GM12878 (cell line): ENCODE data around the gene FHIP1A. TPM values are rescaled to one million over a fixed set of nuclear protein-coding genes. Genes with fewer than 3 reads are reported as not detected.
A peak's percentile ranks its signal among the peaks of the same experiment; 100 is the strongest.

Experiments used
- ASH2L ChIP-seq: fragments of 300-600, 200-600 bp; sonication (generic); IDR thresholded peaks from 2 replicates; pipeline ENCODE4 v1.6.1; 2017; ENCODE audit warnings: low read depth, mild to moderate bottlenecking, borderline replicate concordance
- BHLHE40 ChIP-seq, 2 experiments: fragments of 450-650 bp in 1 of 2; IDR thresholded peaks; 2 replicates each; pipeline ENCODE4 v1.6.1; 2011 to 2017; ENCODE audit warnings: low read depth in 2 of 2, borderline replicate concordance in 1 of 2, improper control_type of control experiment in 1 of 2, low read length in 1 of 2, mild to moderate bottlenecking in 1 of 2
- CBX3 ChIP-seq: fragments of 200-600 bp; sonication (generic); IDR thresholded peaks from 2 replicates; pipeline ENCODE4 v1.6.1; 2016; ENCODE audit warnings: low read depth, borderline replicate concordance
- CHD1 ChIP-seq: IDR thresholded peaks from 2 replicates; pipeline ENCODE4 v1.6.1; 2012; ENCODE audit warnings: low read depth, low read length, improper control_type of control experiment
- CREB1 ChIP-seq: IDR thresholded peaks from 2 replicates; pipeline ENCODE4 v1.6.1; 2012; ENCODE audit warnings: low read depth, mild to moderate bottlenecking, inconsistent platforms
- ESRRA ChIP-seq: IDR thresholded peaks from 2 replicates; pipeline ENCODE4 v1.6.1; 2012; ENCODE audit warnings: mild to moderate bottlenecking, low read length, improper control_type of control experiment
- FOS ChIP-seq: IDR thresholded peaks from 3 replicates; pipeline ENCODE4 v1.6.1; 2011; ENCODE audit warnings: borderline replicate concordance; ENCODE audit not compliant: insufficient read length; ENCODE audit errors: extremely low read depth
- MEF2A ChIP-seq: IDR thresholded peaks from 2 replicates; pipeline ENCODE4 v1.6.1; 2011; ENCODE audit warnings: low read depth, mild to moderate bottlenecking, low read length, moderate library complexity; ENCODE audit not compliant: insufficient read depth
- MTA2 ChIP-seq: fragments of 450-650 bp; IDR thresholded peaks from 2 replicates; pipeline ENCODE4 v1.6.1; 2016; ENCODE audit warnings: low read depth, mild to moderate bottlenecking, moderate library complexity
- NFYA ChIP-seq: IDR thresholded peaks from 2 replicates; pipeline ENCODE4 v1.6.1; 2011; ENCODE audit warnings: low read depth, mild to moderate bottlenecking, low read length, improper control_type of control experiment, borderline replicate concordance
- NRF1 ChIP-seq: conservative IDR thresholded peaks from 2 replicates; pipeline ENCODE4 v1.6.1; 2011; ENCODE audit warnings: mild to moderate bottlenecking, low read depth, low read length, improper control_type of control experiment
- POLR2A ChIP-seq: IDR thresholded peaks from 2 replicates; pipeline ENCODE4 v1.6.1; 2011; ENCODE audit warnings: low read depth, mild to moderate bottlenecking, low read length
- POLR2AphosphoS5 ChIP-seq: IDR thresholded peaks from 2 replicates; pipeline ENCODE4 v1.6.1; 2011; ENCODE audit warnings: mild to moderate bottlenecking, low read length, inconsistent platforms
- RAD21 ChIP-seq: IDR thresholded peaks from 2 replicates; pipeline ENCODE4 v1.6.1; 2011; ENCODE audit warnings: mild to moderate bottlenecking, low read depth, low read length, moderate library complexity; ENCODE audit not compliant: insufficient read depth
- RAD51 ChIP-seq: fragments of 450-650 bp; IDR thresholded peaks from 2 replicates; pipeline ENCODE4 v1.6.1; 2016; ENCODE audit warnings: moderate library complexity, mild to moderate bottlenecking, inconsistent platforms
- RBBP5 ChIP-seq: fragments of 200-600 bp; sonication (generic); conservative IDR thresholded peaks from 2 replicates; pipeline ENCODE4 v1.6.1; 2016
- RUNX3 ChIP-seq: IDR thresholded peaks from 2 replicates; pipeline ENCODE4 v1.6.1; 2012; ENCODE audit warnings: low read length, inconsistent platforms
- SREBF2 ChIP-seq: IDR thresholded peaks from 2 replicates; pipeline ENCODE4 v1.6.1; 2012; ENCODE audit warnings: mild to moderate bottlenecking, low read length
- YY1 ChIP-seq: IDR thresholded peaks from 2 replicates; pipeline ENCODE4 v1.6.1; 2011; ENCODE audit warnings: low read depth, mild to moderate bottlenecking, low read length
- polyA plus RNA-seq, 11 experiments: library from polyadenylated mRNA; depleted of rRNA in 4 of 11; unstranded in 6 of 11; stranded (reverse) in 5 of 11; fragments of >200 nt; fragmentation: Nextera tagmentation in 4 of 11; fragmentation: Illumina TruSeq in 1 of 11; extraction: Ambion mirVana in 4 of 11; extraction: Trizol in 1 of 11; gene quantifications; 1 replicate in 1 of 11; 2 replicates in 10 of 11; pipeline versions ENCODE4 v1.2.1 to v1.2.3, GENCODE V29; 2011 to 2016; ENCODE audit warnings: inconsistent platforms in 2 of 11, missing spikeins in 2 of 11, low read depth in 1 of 11
- total RNA-seq, 4 experiments: library from RNA; depleted of rRNA in 3 of 4; stranded (reverse); fragments of >200 nt in 3 of 4; fragmentation: Illumina TruSeq in 1 of 4; extraction: Trizol in 1 of 4; gene quantifications; 2 replicates each; pipeline versions ENCODE4 v1.2.1 to v1.2.3, GENCODE V29; 2013 to 2021
- TF ChIP-seq, protein P1 (sequence below): fragments of 450-650 bp; formaldehyde crosslinking; IDR thresholded peaks from 2 replicates; pipeline ENCODE4 v1.4.0; 2022; ENCODE audit warnings: mild to moderate bottlenecking, moderate library complexity
- TF ChIP-seq, protein P2 (sequence below): fragments of 450-650 bp; formaldehyde crosslinking; IDR thresholded peaks from 2 replicates; pipeline ENCODE4 v1.5.0; 2022; ENCODE audit warnings: mild to moderate bottlenecking, missing genetic modification characterization
- TF ChIP-seq, protein P3 (sequence below): fragments of 450-650 bp; IDR thresholded peaks from 2 replicates; pipeline ENCODE4 v1.6.1; 2017; ENCODE audit warnings: antibody characterized with exemption, mild to moderate bottlenecking, moderate library complexity

The FHIP1A gene
- total and polyA plus RNA-seq, 10 of the 15 experiments (the other 5 are each of a cell fraction or from before 2014, with no cell fraction given) = 0.02 to 5.5 (median 0.13) TPM; not detected in 1

DNA sequence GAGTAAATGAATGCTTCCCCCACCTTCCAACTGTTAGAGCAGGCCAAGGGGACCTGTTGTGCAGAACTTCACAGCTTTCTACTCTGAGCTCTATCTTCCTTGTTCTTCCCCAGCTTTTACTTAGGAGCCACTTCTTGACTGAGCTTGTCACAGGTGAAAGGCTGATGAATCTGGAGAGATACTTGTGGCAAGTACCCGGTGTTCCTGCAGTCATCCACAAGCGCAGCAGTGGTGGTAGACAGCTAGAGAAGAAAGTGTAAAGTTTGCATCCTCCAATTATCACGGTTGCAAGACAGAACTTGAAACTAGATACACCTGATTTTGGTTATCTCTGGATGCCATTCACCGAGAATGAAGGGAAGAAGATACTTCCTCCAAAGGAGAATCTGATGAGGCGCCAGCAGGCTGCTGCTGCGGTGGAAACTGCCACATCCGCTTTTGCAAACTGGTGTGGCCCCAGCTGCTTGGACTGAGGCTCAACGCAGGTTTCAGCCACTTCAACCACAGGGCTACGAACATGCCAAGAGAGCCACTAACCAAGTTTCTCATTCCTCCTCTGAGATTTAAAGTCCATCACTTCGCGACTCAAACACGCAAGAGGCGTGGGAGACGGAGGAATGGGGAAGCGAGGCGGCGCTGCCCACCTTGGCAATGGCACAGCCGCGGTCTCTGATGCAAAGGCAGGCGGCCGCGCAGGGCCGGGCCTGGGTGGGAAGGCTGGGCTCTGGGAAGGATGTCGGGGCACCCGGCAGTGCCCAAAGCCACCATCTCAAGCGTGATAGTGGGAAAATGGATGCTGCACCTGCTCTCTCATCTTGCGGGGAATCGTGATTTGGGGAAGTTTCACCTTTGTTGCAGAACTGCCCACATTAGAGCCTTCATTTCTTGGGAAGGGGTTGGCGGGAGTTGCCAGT is 1.3 kb upstream of the FHIP1A start (continued):
- TF ChIP-seq, protein P1, sequence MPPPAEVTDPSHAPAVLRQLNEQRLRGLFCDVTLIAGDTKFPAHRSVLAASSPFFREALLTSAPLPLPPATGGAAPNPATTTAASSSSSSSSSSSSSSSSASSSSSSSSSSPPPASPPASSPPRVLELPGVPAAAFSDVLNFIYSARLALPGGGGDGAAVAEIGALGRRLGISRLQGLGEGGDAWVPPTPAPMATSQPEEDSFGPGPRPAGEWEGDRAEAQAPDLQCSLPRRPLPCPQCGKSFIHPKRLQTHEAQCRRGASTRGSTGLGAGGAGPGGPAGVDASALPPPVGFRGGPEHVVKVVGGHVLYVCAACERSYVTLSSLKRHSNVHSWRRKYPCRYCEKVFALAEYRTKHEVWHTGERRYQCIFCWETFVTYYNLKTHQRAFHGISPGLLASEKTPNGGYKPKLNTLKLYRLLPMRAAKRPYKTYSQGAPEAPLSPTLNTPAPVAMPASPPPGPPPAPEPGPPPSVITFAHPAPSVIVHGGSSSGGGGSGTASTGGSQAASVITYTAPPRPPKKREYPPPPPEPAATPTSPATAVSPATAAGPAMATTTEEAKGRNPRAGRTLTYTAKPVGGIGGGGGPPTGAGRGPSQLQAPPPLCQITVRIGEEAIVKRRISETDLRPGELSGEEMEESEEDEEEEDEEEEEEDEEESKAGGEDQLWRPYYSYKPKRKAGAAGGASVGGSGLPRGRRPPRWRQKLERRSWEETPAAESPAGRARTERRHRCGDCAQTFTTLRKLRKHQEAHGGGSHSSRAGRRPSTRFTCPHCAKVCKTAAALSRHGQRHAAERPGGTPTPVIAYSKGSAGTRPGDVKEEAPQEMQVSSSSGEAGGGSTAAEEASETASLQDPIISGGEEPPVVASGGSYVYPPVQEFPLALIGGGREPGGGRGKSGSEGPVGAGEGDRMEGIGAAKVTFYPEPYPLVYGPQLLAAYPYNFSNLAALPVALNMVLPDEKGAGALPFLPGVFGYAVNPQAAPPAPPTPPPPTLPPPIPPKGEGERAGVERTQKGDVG = no peak
- TF ChIP-seq FOS = no peak
- no peak for TF ChIP-seq SREBF2
- peak; percentile 81 for TF ChIP-seq MTA2
- no peak for TF ChIP-seq NFYA
- TF ChIP-seq POLR2AphosphoS5 = no peak
- 0 out of 2 replicates have a peak, but pooled peaks have one; percentile 15 for TF ChIP-seq YY1
- no peak for TF ChIP-seq RBBP5
- no peak for TF ChIP-seq RAD51
- TF ChIP-seq NRF1 = no peak
- TF ChIP-seq MEF2A = 0 out of 2 replicates have a peak, but pooled peaks have one; percentile 17
- TF ChIP-seq RAD21 = no peak
- TF ChIP-seq ASH2L = no peak
- peak; percentile 75 for TF ChIP-seq BHLHE40 (IDR thresholded peaks at IDR 0.05; ENCODE audit: borderline replicate concordance in 1 of 2, low read depth in 2 of 2, low read length in 1 of 2)
- no peak for TF ChIP-seq CBX3
- TF ChIP-seq, protein P2, sequence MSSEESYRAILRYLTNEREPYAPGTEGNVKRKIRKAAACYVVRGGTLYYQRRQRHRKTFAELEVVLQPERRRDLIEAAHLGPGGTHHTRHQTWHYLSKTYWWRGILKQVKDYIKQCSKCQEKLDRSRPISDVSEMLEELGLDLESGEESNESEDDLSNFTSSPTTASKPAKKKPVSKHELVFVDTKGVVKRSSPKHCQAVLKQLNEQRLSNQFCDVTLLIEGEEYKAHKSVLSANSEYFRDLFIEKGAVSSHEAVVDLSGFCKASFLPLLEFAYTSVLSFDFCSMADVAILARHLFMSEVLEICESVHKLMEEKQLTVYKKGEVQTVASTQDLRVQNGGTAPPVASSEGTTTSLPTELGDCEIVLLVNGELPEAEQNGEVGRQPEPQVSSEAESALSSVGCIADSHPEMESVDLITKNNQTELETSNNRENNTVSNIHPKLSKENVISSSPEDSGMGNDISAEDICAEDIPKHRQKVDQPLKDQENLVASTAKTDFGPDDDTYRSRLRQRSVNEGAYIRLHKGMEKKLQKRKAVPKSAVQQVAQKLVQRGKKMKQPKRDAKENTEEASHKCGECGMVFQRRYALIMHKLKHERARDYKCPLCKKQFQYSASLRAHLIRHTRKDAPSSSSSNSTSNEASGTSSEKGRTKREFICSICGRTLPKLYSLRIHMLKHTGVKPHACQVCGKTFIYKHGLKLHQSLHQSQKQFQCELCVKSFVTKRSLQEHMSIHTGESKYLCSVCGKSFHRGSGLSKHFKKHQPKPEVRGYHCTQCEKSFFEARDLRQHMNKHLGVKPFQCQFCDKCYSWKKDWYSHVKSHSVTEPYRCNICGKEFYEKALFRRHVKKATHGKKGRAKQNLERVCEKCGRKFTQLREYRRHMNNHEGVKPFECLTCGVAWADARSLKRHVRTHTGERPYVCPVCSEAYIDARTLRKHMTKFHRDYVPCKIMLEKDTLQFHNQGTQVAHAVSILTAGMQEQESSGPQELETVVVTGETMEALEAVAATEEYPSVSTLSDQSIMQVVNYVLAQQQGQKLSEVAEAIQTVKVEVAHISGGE (CRISPR knock-in tag) = no peak
- TF ChIP-seq POLR2A = no peak
- TF ChIP-seq CHD1 = no peak
- no peak for TF ChIP-seq CREB1
- TF ChIP-seq, protein P3, sequence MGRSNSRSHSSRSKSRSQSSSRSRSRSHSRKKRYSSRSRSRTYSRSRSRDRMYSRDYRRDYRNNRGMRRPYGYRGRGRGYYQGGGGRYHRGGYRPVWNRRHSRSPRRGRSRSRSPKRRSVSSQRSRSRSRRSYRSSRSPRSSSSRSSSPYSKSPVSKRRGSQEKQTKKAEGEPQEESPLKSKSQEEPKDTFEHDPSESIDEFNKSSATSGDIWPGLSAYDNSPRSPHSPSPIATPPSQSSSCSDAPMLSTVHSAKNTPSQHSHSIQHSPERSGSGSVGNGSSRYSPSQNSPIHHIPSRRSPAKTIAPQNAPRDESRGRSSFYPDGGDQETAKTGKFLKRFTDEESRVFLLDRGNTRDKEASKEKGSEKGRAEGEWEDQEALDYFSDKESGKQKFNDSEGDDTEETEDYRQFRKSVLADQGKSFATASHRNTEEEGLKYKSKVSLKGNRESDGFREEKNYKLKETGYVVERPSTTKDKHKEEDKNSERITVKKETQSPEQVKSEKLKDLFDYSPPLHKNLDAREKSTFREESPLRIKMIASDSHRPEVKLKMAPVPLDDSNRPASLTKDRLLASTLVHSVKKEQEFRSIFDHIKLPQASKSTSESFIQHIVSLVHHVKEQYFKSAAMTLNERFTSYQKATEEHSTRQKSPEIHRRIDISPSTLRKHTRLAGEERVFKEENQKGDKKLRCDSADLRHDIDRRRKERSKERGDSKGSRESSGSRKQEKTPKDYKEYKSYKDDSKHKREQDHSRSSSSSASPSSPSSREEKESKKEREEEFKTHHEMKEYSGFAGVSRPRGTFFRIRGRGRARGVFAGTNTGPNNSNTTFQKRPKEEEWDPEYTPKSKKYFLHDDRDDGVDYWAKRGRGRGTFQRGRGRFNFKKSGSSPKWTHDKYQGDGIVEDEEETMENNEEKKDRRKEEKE = no peak
- TF ChIP-seq ESRRA = no peak
- peak; percentile 96 for TF ChIP-seq RUNX3
